WTC11 (cell line): ENCODE measurements around the gene KIAA1958.

Experiments used
- NR3C1 ChIP-seq: sonication (generic); formaldehyde crosslinking; conservative IDR thresholded peaks from 2 replicates; pipeline ENCODE4 v1.8.1; 2023; ENCODE audit warnings: low read depth, mild to moderate bottlenecking, missing genetic modification reagents
- TF ChIP-seq, protein P1 (sequence below): fragments of 200-600 bp; IDR thresholded peaks from 2 replicates; pipeline ENCODE4 v1.8.0; 2022; ENCODE audit warnings: antibody characterized with exemption
- TF ChIP-seq, protein P2 (sequence below): sonication (generic); formaldehyde crosslinking; IDR thresholded peaks from 2 replicates; pipeline ENCODE4 v1.8.1; 2023; ENCODE audit warnings: mild to moderate bottlenecking, missing genetic modification reagents

DNA sequence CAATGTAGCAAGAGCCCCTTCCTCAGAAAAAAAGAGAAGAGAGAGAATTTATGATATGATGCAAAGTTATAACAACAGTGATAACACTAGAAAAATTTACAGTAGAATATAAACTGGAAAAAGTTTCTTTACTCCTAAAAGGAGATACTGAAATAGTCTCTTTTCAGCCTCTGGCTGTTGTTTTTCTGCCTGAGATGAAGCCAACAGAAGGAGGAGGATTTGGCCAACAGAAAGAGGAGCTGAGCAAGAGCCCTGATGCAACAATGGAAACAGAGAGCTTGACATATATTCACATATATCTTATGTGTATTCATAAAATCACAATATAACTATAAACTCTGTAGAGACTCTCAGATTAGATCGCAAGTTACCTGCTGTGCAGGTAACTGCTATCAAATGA is 122.2 kb downstream of the KIAA1958 start:
- TF ChIP-seq, protein P1, sequence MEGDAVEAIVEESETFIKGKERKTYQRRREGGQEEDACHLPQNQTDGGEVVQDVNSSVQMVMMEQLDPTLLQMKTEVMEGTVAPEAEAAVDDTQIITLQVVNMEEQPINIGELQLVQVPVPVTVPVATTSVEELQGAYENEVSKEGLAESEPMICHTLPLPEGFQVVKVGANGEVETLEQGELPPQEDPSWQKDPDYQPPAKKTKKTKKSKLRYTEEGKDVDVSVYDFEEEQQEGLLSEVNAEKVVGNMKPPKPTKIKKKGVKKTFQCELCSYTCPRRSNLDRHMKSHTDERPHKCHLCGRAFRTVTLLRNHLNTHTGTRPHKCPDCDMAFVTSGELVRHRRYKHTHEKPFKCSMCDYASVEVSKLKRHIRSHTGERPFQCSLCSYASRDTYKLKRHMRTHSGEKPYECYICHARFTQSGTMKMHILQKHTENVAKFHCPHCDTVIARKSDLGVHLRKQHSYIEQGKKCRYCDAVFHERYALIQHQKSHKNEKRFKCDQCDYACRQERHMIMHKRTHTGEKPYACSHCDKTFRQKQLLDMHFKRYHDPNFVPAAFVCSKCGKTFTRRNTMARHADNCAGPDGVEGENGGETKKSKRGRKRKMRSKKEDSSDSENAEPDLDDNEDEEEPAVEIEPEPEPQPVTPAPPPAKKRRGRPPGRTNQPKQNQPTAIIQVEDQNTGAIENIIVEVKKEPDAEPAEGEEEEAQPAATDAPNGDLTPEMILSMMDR: no peak
- no peak for TF ChIP-seq NR3C1
- TF ChIP-seq, protein P2, sequence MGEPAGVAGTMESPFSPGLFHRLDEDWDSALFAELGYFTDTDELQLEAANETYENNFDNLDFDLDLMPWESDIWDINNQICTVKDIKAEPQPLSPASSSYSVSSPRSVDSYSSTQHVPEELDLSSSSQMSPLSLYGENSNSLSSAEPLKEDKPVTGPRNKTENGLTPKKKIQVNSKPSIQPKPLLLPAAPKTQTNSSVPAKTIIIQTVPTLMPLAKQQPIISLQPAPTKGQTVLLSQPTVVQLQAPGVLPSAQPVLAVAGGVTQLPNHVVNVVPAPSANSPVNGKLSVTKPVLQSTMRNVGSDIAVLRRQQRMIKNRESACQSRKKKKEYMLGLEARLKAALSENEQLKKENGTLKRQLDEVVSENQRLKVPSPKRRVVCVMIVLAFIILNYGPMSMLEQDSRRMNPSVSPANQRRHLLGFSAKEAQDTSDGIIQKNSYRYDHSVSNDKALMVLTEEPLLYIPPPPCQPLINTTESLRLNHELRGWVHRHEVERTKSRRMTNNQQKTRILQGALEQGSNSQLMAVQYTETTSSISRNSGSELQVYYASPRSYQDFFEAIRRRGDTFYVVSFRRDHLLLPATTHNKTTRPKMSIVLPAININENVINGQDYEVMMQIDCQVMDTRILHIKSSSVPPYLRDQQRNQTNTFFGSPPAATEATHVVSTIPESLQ (CRISPR knock-in tag): no peak
